ENCODE results near the gene PFKFB1.

DNA sequence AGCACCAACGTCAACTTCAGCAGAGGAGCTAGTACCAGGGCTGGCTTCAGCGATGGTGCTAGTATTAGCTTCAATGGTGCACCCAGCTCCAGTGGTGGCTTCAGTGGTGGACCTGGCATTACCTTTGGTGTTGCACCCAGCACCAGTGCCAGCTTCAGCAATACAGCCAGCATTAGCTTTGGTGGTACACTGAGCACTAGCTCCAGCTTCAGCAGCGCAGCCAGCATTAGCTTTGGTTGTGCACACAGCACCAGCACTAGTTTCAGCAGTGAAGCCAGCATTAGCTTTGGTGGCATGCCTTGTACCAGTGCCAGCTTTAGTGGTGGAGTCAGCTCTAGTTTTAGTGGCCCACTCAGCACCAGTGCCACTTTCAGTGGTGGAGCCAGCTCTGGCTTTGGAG lies 65.1 kb downstream of the PFKFB1 start:
- TF ChIP-seq, protein P1, sequence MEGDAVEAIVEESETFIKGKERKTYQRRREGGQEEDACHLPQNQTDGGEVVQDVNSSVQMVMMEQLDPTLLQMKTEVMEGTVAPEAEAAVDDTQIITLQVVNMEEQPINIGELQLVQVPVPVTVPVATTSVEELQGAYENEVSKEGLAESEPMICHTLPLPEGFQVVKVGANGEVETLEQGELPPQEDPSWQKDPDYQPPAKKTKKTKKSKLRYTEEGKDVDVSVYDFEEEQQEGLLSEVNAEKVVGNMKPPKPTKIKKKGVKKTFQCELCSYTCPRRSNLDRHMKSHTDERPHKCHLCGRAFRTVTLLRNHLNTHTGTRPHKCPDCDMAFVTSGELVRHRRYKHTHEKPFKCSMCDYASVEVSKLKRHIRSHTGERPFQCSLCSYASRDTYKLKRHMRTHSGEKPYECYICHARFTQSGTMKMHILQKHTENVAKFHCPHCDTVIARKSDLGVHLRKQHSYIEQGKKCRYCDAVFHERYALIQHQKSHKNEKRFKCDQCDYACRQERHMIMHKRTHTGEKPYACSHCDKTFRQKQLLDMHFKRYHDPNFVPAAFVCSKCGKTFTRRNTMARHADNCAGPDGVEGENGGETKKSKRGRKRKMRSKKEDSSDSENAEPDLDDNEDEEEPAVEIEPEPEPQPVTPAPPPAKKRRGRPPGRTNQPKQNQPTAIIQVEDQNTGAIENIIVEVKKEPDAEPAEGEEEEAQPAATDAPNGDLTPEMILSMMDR (IDR thresholded peaks at IDR 0.05): no peak
- TF ChIP-seq EZH2 (IDR thresholded peaks at IDR 0.05): no peak
